ENCODE results near the gene DDHD1. TPM values are rescaled to one million over a fixed set of nuclear protein-coding genes. Genes with fewer than 3 reads are reported as not detected.

The DDHD1 gene
- total RNA-seq, 2 experiments from 2014 or later, result 42.5 to 44.5 TPM

DNA sequence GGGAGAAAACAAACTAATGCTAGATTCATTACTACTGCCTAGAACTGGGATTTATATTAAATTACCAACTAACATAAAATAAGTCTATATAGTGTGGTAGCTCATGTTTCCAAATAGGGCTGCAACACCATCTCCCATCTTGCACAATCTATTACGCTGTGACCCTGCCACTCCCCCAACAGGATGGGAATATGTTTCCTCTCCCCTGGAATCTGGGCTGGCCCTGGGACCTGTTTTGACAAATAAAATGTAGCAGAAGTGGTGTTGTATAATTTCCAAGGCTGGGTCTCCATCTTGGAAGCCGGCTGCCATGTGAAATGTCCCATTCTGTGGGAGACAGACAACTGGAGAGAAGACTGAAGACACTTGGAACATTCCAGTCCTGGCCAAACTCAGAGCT is 156.6 kb downstream of the DDHD1 start:
- H3K27me3 Mint-ChIP-seq, result peaks cover 17% of the 10 kb centered on the region
- no peak overlapping the region for H3K27ac Mint-ChIP-seq
- TF ChIP-seq, protein P1, sequence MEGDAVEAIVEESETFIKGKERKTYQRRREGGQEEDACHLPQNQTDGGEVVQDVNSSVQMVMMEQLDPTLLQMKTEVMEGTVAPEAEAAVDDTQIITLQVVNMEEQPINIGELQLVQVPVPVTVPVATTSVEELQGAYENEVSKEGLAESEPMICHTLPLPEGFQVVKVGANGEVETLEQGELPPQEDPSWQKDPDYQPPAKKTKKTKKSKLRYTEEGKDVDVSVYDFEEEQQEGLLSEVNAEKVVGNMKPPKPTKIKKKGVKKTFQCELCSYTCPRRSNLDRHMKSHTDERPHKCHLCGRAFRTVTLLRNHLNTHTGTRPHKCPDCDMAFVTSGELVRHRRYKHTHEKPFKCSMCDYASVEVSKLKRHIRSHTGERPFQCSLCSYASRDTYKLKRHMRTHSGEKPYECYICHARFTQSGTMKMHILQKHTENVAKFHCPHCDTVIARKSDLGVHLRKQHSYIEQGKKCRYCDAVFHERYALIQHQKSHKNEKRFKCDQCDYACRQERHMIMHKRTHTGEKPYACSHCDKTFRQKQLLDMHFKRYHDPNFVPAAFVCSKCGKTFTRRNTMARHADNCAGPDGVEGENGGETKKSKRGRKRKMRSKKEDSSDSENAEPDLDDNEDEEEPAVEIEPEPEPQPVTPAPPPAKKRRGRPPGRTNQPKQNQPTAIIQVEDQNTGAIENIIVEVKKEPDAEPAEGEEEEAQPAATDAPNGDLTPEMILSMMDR (IDR thresholded peaks at IDR 0.05), result no peak
- ChIA-PET POLR2A (no interaction called here), CTCF (no interaction called here)
- no peak overlapping the region for H3K4me3 Mint-ChIP-seq
- H3K9me3 Mint-ChIP-seq, result no peaks in the 10 kb centered on the region
- DNase-seq, result no peak
- no peak overlapping the region for H3K27ac ChIP-seq (ENCODE audit: low read depth in 1 of 2, low read length in 2 of 2)
- H3K27me3 ChIP-seq (ENCODE audit: control insufficient read depth in 1 of 2, insufficient read depth in 2 of 2, low read length in 2 of 2), result no peaks in the 10 kb centered on the region
- no peaks in the 10 kb centered on the region for H3K36me3 Mint-ChIP-seq (ENCODE audit: low read depth)
- no peak overlapping the region for H3K4me3 ChIP-seq (ENCODE audit: low read length)
- no peaks in the 10 kb centered on the region for H3K4me1 Mint-ChIP-seq (ENCODE audit: low read depth)
- H3K9me3 ChIP-seq (ENCODE audit: control insufficient read depth in 1 of 2, insufficient read depth in 1 of 2, low read length in 2 of 2), result no peaks in the 10 kb centered on the region
- no peaks in the 10 kb centered on the region for H3K4me1 ChIP-seq (ENCODE audit: insufficient read depth, low read length)
- no peak for ATAC-seq (ENCODE audit: poor library complexity)
- intact Hi-C loops (cut with DNase I, micrococcal nuclease), result no loop called here
- no peaks in the 10 kb centered on the region for H3K36me3 ChIP-seq (ENCODE audit: insufficient read depth, low read length)

DNA sequence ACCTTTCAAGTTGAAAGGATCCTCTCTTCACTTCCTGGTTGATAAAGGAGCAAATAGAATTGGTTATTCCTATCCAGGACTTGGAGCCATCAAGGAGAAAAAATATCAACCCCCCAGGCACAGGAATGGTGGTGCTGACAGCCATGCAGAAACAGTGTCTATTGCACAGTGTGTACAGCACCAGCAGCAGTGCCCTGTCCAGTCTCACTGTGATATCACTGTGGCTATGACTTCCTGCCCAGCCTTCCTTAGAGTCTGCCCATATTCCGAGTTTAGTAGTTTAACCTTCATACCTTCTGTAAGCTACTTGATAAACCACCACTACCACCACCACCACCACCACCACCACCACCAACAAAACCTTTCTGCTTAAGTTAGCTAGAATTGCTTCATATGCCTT is 157.1 kb downstream of the DDHD1 start:
- intact Hi-C loops (cut with DNase I, micrococcal nuclease), result no loop called here
- Histone ChIP-seq H3K27ac (ENCODE audit: low read depth in 1 of 2, low read length in 2 of 2) (no peak overlapping the region), H3K9me3 (ENCODE audit: control insufficient read depth in 1 of 2, insufficient read depth in 1 of 2, low read length in 2 of 2) (no peaks in the 10 kb centered on the region), H3K27me3 (ENCODE audit: control insufficient read depth in 1 of 2, insufficient read depth in 2 of 2, low read length in 2 of 2) (no peaks in the 10 kb centered on the region), H3K36me3 (ENCODE audit: insufficient read depth, low read length) (no peaks in the 10 kb centered on the region), H3K4me1 (ENCODE audit: insufficient read depth, low read length) (no peaks in the 10 kb centered on the region), H3K4me3 (ENCODE audit: low read length) (no peak overlapping the region)
- no peak for ATAC-seq (ENCODE audit: poor library complexity)
- peaks cover 13% of the 10 kb centered on the region for H3K27me3 Mint-ChIP-seq
- no peak for DNase-seq
- no peak overlapping the region for H3K27ac Mint-ChIP-seq
- POLR2A ChIA-PET, result interaction anchor here (0.7 kb wide), 1 partner anchor 11 kb away, joined by 3 read pairs; no protein-coding TSS in a partner anchor
- H3K36me3 Mint-ChIP-seq (ENCODE audit: low read depth), result no peaks in the 10 kb centered on the region
- no peaks in the 10 kb centered on the region for H3K4me1 Mint-ChIP-seq (ENCODE audit: low read depth)
- no peak overlapping the region for H3K4me3 Mint-ChIP-seq
- CTCF ChIA-PET, result no interaction called here
- no peaks in the 10 kb centered on the region for H3K9me3 Mint-ChIP-seq
- TF ChIP-seq, protein P1 (IDR thresholded peaks at IDR 0.05), result no peak

DNA sequence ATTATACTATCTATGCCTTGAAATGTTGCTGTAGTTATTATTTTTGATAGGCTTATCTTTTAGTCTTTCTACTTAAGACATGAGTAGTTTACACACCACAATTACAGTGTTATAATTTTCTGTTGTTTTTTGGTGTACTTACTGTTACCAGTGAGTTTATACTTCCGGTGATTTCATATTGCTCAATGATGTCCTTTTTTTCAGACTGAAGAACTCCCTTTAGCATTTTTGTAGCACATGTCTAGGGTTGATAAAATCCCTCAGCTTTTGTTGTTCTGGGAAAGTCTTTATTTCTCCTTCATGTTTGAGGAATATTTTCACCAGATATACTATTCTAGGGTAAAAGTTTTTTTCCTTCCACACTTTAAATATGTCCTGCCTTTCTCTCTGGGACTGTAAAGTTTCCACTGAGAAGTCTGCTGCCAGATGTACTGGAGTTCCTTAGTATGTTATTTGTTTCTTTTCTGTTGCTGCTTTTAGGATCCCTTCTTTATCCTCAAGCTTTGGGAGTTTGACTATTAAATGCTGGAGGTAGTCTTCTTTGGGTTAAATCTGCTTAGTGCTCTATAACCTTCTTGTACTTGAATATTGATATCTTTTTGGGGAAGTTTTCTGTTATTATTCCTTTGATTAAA is 160.8 kb downstream of the DDHD1 start:
- DNase-seq (no peak), ATAC-seq (ENCODE audit: poor library complexity) (no peak)
- CTCF ChIA-PET, result no interaction called here
- intact Hi-C loops (cut with DNase I, micrococcal nuclease), result no loop called here
- H3K4me3 Mint-ChIP-seq, result no peak overlapping the region
- no peaks in the 10 kb centered on the region for H3K27me3 ChIP-seq (ENCODE audit: control insufficient read depth in 1 of 2, insufficient read depth in 2 of 2, low read length in 2 of 2)
- no peaks in the 10 kb centered on the region for H3K4me1 Mint-ChIP-seq (ENCODE audit: low read depth)
- no peak overlapping the region for H3K27ac Mint-ChIP-seq
- H3K4me3 ChIP-seq (ENCODE audit: low read length), result no peak overlapping the region
- TF ChIP-seq, protein P1 (IDR thresholded peaks at IDR 0.05), result no peak
- H3K9me3 ChIP-seq (ENCODE audit: control insufficient read depth in 1 of 2, insufficient read depth in 1 of 2, low read length in 2 of 2), result no peaks in the 10 kb centered on the region
- H3K36me3 ChIP-seq (ENCODE audit: insufficient read depth, low read length), result no peaks in the 10 kb centered on the region
- H3K9me3 Mint-ChIP-seq, result no peaks in the 10 kb centered on the region
- H3K36me3 Mint-ChIP-seq (ENCODE audit: low read depth), result no peaks in the 10 kb centered on the region
- H3K4me1 ChIP-seq (ENCODE audit: insufficient read depth, low read length), result no peaks in the 10 kb centered on the region
- H3K27ac ChIP-seq (ENCODE audit: low read depth in 1 of 2, low read length in 2 of 2), result no peak overlapping the region
- no peaks in the 10 kb centered on the region for H3K27me3 Mint-ChIP-seq
- POLR2A ChIA-PET, result no interaction called here
